ENCODE data around the gene RNF224.

Gene RNF224

GRCh38 chr9:137253717-137254623, 26.7 kb downstream of the RNF224 start:
- no peak for DNase-seq (ENCODE audit: low read depth)
- H3K4me3 ChIP-seq (ENCODE audit: low read depth, low read length): no peak overlapping the region
- no peak for TF ChIP-seq MYC (IDR thresholded peaks at IDR 0.05; ENCODE audit: low read depth, low read length)

GRCh38 chr9:137254624-137255447, 27.5 kb downstream of the RNF224 start, which contains the start of gene NELFB:
TSS of gene NELFB (plus strand) at chr9:137255327.
- TF ChIP-seq POLR2A (IDR thresholded peaks at IDR 0.05; ENCODE audit: extremely low read depth, insufficient read length) (peak; percentile 88), CTCF (IDR thresholded peaks at IDR 0.05; ENCODE audit: low read depth, low read length) (no peak), MYC (IDR thresholded peaks at IDR 0.05; ENCODE audit: low read depth, low read length) (peak; percentile 39; the same call in 1 of the 2 replicates), MAX (IDR thresholded peaks at IDR 0.05; ENCODE audit: low read depth, low read length) (no peak)
- H3K4me3 ChIP-seq (ENCODE audit: low read depth, low read length): peak within 1 kb of the TSS; percentile 85
- peak; percentile 90 for DNase-seq (ENCODE audit: low read depth)

- TF ChIP-seq POLR2A (IDR thresholded peaks at IDR 0.05; ENCODE audit: extremely low read depth, insufficient read length): no peak
- no peak for TF ChIP-seq CTCF (IDR thresholded peaks at IDR 0.05; ENCODE audit: low read depth, low read length)
- TF ChIP-seq MYC (IDR thresholded peaks at IDR 0.05; ENCODE audit: low read depth, low read length): no peak
- no peak for TF ChIP-seq MAX (IDR thresholded peaks at IDR 0.05; ENCODE audit: low read depth, low read length)
- peak overlapping the region; percentile 85 for H3K4me3 ChIP-seq (ENCODE audit: low read depth, low read length)
- DNase-seq (ENCODE audit: low read depth): peak; percentile 65
Measured at GRCh38 chr9:137255448-137256114, 28.3 kb downstream of the RNF224 start.

- TF ChIP-seq POLR2A (IDR thresholded peaks at IDR 0.05; ENCODE audit: extremely low read depth, insufficient read length) (no peak), MAX (IDR thresholded peaks at IDR 0.05; ENCODE audit: low read depth, low read length) (no peak), MYC (IDR thresholded peaks at IDR 0.05; ENCODE audit: low read depth, low read length) (no peak), CTCF (IDR thresholded peaks at IDR 0.05; ENCODE audit: low read depth, low read length) (no peak)
- DNase-seq (ENCODE audit: low read depth): no peak
- peak overlapping the region; percentile 85 for H3K4me3 ChIP-seq (ENCODE audit: low read depth, low read length)
Measured at GRCh38 chr9:137256362-137256761, 29.1 kb downstream of the RNF224 start.

GRCh38 chr9:137256856-137257255, 29.6 kb downstream of the RNF224 start:
- TF ChIP-seq MAX (IDR thresholded peaks at IDR 0.05; ENCODE audit: low read depth, low read length): no peak
- TF ChIP-seq POLR2A (IDR thresholded peaks at IDR 0.05; ENCODE audit: extremely low read depth, insufficient read length): no peak
- TF ChIP-seq MYC (IDR thresholded peaks at IDR 0.05; ENCODE audit: low read depth, low read length): no peak
- TF ChIP-seq CTCF (IDR thresholded peaks at IDR 0.05; ENCODE audit: low read depth, low read length): no peak
- H3K4me3 ChIP-seq (ENCODE audit: low read depth, low read length): peak overlapping the region; percentile 85
- DNase-seq (ENCODE audit: low read depth): no peak

Measured in NB4 (cell line).